Peyer's patch (tissue), 4 donors: ENCODE measurements around the gene VSTM2B.

ENCODE experiments used
- CTCF ChIP-seq, 6 experiments: fragments of 450-650 bp in 4 of 6; fragments of 200-600 bp in 2 of 6; sonication (generic) in 1 of 6; IDR thresholded peaks; one replicate each; pipeline ENCODE4 v1.5.1; 2017 to 2019; ENCODE audit warnings: antibody characterized with exemption in 6 of 6, mild to moderate bottlenecking in 3 of 6, moderate library complexity in 1 of 6
- POLR2A ChIP-seq, 2 donors: fragments of 450-650 bp; IDR thresholded peaks; one replicate each; pipeline ENCODE4 v1.5.1; 2017; ENCODE audit warnings: antibody characterized with exemption in 2 of 2, mild to moderate bottlenecking in 2 of 2, moderate library complexity in 2 of 2

GRCh38 chr19:29610574-29611271 is 84.9 kb downstream of the VSTM2B start:
- TF ChIP-seq CTCF (IDR thresholded peaks at IDR 0.05) = peak; percentile 76 to 87 (median 83)
- no peak for TF ChIP-seq POLR2A (IDR thresholded peaks at IDR 0.05)
